ENCODE data around the gene NFKBIB.

DNA sequence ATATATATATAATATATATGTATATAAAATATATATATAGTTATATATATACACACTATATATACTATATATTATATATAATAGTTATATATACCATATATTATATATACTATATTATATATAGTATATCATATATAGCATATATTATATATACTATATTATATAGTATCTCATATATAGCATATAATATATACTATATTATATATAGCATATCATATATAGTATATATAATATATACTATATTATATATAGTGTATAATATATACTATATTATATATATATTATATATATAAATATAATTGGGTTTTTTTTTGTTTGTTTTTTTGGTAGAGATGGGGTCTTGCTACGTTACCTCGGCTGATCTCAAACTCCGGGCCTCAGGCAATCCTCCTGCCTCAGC is 38.4 kb upstream of the NFKBIB start:
- TF ChIP-seq, protein P1, sequence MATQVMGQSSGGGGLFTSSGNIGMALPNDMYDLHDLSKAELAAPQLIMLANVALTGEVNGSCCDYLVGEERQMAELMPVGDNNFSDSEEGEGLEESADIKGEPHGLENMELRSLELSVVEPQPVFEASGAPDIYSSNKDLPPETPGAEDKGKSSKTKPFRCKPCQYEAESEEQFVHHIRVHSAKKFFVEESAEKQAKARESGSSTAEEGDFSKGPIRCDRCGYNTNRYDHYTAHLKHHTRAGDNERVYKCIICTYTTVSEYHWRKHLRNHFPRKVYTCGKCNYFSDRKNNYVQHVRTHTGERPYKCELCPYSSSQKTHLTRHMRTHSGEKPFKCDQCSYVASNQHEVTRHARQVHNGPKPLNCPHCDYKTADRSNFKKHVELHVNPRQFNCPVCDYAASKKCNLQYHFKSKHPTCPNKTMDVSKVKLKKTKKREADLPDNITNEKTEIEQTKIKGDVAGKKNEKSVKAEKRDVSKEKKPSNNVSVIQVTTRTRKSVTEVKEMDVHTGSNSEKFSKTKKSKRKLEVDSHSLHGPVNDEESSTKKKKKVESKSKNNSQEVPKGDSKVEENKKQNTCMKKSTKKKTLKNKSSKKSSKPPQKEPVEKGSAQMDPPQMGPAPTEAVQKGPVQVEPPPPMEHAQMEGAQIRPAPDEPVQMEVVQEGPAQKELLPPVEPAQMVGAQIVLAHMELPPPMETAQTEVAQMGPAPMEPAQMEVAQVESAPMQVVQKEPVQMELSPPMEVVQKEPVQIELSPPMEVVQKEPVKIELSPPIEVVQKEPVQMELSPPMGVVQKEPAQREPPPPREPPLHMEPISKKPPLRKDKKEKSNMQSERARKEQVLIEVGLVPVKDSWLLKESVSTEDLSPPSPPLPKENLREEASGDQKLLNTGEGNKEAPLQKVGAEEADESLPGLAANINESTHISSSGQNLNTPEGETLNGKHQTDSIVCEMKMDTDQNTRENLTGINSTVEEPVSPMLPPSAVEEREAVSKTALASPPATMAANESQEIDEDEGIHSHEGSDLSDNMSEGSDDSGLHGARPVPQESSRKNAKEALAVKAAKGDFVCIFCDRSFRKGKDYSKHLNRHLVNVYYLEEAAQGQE (IDR thresholded peaks at IDR 0.05; ENCODE audit: low read depth) = no peak
- TF ChIP-seq CEBPB (IDR thresholded peaks at IDR 0.05) = no peak
- no peak for TF ChIP-seq EGR1 (IDR thresholded peaks at IDR 0.05)
- TF ChIP-seq TAF1 (IDR thresholded peaks at IDR 0.05; ENCODE audit: low read depth) = no peak
- no peak for TF ChIP-seq TEAD4 (IDR thresholded peaks at IDR 0.05)
- no peak for TF ChIP-seq EP300 (IDR thresholded peaks at IDR 0.05; ENCODE audit: borderline replicate concordance)
- TF ChIP-seq MAX (IDR thresholded peaks at IDR 0.05) = no peak
- TF ChIP-seq YY1 (IDR thresholded peaks at IDR 0.05; ENCODE audit: low read depth) = no peak
- TF ChIP-seq TCF12 (IDR thresholded peaks at IDR 0.05; ENCODE audit: low read depth) = no peak

Data from Ishikawa (cell line).